HG03103 (cell line): ENCODE data around the gene CELF1.

Source experiments
- ATAC-seq: cut with Tn5 transposase; IDR thresholded peaks from one replicate; pipeline ENCODE4 v1.9.1; 2021; ENCODE audit warnings: low read depth; ENCODE audit not compliant: unreplicated experiment

The CELF1 gene

GRCh38 chr11:47552566-47553405 lies at the start of gene CELF1:
Gene CELF1, minus strand, starts transcription at chr11:47553132. Its CDS starts 53,609 bp downstream, at chr11:47499523.
- peak; percentile 87 for ATAC-seq

- no peak for ATAC-seq
These were observed 47.0 kb upstream of the CELF1 start for GRCh38 chr11:47599902-47600301.

- ATAC-seq: no peak
These were observed 43.0 kb upstream of the CELF1 start for GRCh38 chr11:47595967-47596366.

GRCh38 chr11:47595029-47595428 lies 42.1 kb upstream of the CELF1 start:
- no peak for ATAC-seq

- no peak for ATAC-seq
These were observed 41.3 kb upstream of the CELF1 start, which contains the start of gene C1QTNF4 for GRCh38 chr11:47593934-47594855. Gene C1QTNF4, minus strand, starts transcription at chr11:47594411. Its CDS starts 3,601 bp downstream, at chr11:47590810.

GRCh38 chr11:47593492-47593933 lies 40.6 kb upstream of the CELF1 start:
- no peak for ATAC-seq

- no peak for ATAC-seq
These were observed 40.0 kb upstream of the CELF1 start for GRCh38 chr11:47592970-47593369.

GRCh38 chr11:47592251-47592650 lies 39.3 kb upstream of the CELF1 start:
- no peak for ATAC-seq

- no peak for ATAC-seq
These were observed 38.8 kb upstream of the CELF1 start for GRCh38 chr11:47591764-47592163.

- no peak for ATAC-seq
These were observed 37.3 kb upstream of the CELF1 start for GRCh38 chr11:47589977-47590861.

- no peak for ATAC-seq
These were observed 36.6 kb upstream of the CELF1 start for GRCh38 chr11:47589584-47589976.

GRCh38 chr11:47589118-47589517 lies 36.2 kb upstream of the CELF1 start:
- ATAC-seq: no peak

GRCh38 chr11:47587723-47588326 lies 34.9 kb upstream of the CELF1 start:
- ATAC-seq: no peak

GRCh38 chr11:47587039-47587716 lies 34.2 kb upstream of the CELF1 start:
- ATAC-seq: no peak

GRCh38 chr11:47586098-47586855 lies 33.3 kb upstream of the CELF1 start, which contains the start of gene FAM180B:
Gene FAM180B, plus strand, starts transcription at chr11:47586678. Its CDS starts 91 bp downstream, at chr11:47586769.
- no peak for ATAC-seq

GRCh38 chr11:47583844-47584243 lies 30.9 kb upstream of the CELF1 start:
- no peak for ATAC-seq

GRCh38 chr11:47578524-47579494 lies 25.9 kb upstream of the CELF1 start, which contains the start of the genes KBTBD4 and NDUFS3:
Gene KBTBD4, minus strand, starts transcription at chr11:47578970. Its CDS starts 19 bp downstream, at chr11:47578951.
Gene NDUFS3, plus strand, starts transcription at chr11:47579074. Its CDS starts 18 bp downstream, at chr11:47579092.
- peak; percentile 84 for ATAC-seq
